H9 (cell line): ENCODE measurements around the gene WDFY1. TPM values are rescaled to one million over a fixed set of nuclear protein-coding genes. Genes with fewer than 3 reads are reported as not detected.
A peak's percentile ranks its signal among the peaks of the same experiment; 100 is the strongest.

ENCODE experiments used
- DNase-seq: peaks from one replicate; pipeline ENCODE4 v3.0.0-alpha.2; 2017
- H2AFZ ChIP-seq: one replicate; pipeline ENCODE4 v1.6.1; 2013; ENCODE audit warnings: mild to moderate bottlenecking, low read length, control low read depth, moderate library complexity
- H2AK5ac ChIP-seq: 2 replicates; pipeline ENCODE4 v1.6.1; 2013; ENCODE audit warnings: low read length, control low read depth, mixed read lengths; ENCODE audit not compliant: insufficient read length
- H2BK120ac ChIP-seq: one replicate; pipeline ENCODE4 v1.6.1; 2013; ENCODE audit warnings: low read depth, mild to moderate bottlenecking, low read length, control low read depth, inconsistent platforms; ENCODE audit not compliant: poor library complexity, severe bottlenecking
- H2BK12ac ChIP-seq: 2 replicates; pipeline ENCODE4 v1.6.1; 2013; ENCODE audit warnings: low read length, control low read depth, mixed read lengths, low read depth; ENCODE audit not compliant: insufficient read length
- H2BK15ac ChIP-seq: 2 replicates; pipeline ENCODE4 v1.6.1; 2013; ENCODE audit warnings: low read depth, low read length, control low read depth
- H2BK20ac ChIP-seq: one replicate; pipeline ENCODE4 v1.6.1; 2013; ENCODE audit warnings: low read depth, mild to moderate bottlenecking, low read length, control low read depth, inconsistent platforms; ENCODE audit not compliant: poor library complexity, severe bottlenecking
- H2BK5ac ChIP-seq: 2 replicates; pipeline ENCODE4 v1.6.1; 2013; ENCODE audit warnings: low read length, control low read depth, mixed read lengths; ENCODE audit not compliant: insufficient read length
- H3K14ac ChIP-seq: 2 replicates; pipeline ENCODE4 v1.6.1; 2013; ENCODE audit warnings: low read length, control low read depth; ENCODE audit not compliant: insufficient read depth
- H3K18ac ChIP-seq: 2 replicates; pipeline ENCODE4 v1.6.1; 2013; ENCODE audit warnings: low read depth, mild to moderate bottlenecking, mixed read lengths, low read length, control low read depth; ENCODE audit not compliant: insufficient read length
- H3K23ac ChIP-seq: 2 replicates; pipeline ENCODE4 v1.6.1; 2013; ENCODE audit warnings: low read length, control low read depth, mixed read lengths, low read depth; ENCODE audit not compliant: insufficient read length
- H3K23me2 ChIP-seq: 2 replicates; pipeline ENCODE4 v1.6.1; 2013; ENCODE audit warnings: low read depth, mild to moderate bottlenecking, mixed read lengths, low read length, control low read depth; ENCODE audit not compliant: insufficient read length, poor library complexity, severe bottlenecking
- H3K27ac ChIP-seq: 2 replicates; pipeline ENCODE4 v1.5.1; 2013; ENCODE audit warnings: low read length, control low read depth, mixed read lengths, low read depth; ENCODE audit not compliant: insufficient read length
- H3K27me3 ChIP-seq: 2 replicates; pipeline ENCODE4 v1.6.1; 2013; ENCODE audit warnings: low read length, control low read depth, inconsistent platforms; ENCODE audit not compliant: insufficient read depth
- H3K4ac ChIP-seq: 2 replicates; pipeline ENCODE4 v1.6.1; 2013; ENCODE audit warnings: low read depth, mild to moderate bottlenecking, control low read depth, inconsistent platforms, low read length, moderate library complexity
- H3K4me1 ChIP-seq: 2 replicates; pipeline ENCODE4 v1.6.1; 2013; ENCODE audit warnings: low read length, control low read depth, inconsistent platforms; ENCODE audit not compliant: insufficient read depth
- H3K4me2 ChIP-seq: 2 replicates; pipeline ENCODE4 v1.6.1; 2013; ENCODE audit warnings: low read length, control low read depth, mixed read lengths; ENCODE audit not compliant: insufficient read length, insufficient read depth
- H3K56ac ChIP-seq: 2 replicates; pipeline ENCODE4 v1.6.1; 2013; ENCODE audit warnings: low read depth, mild to moderate bottlenecking, mixed read lengths, low read length, control low read depth; ENCODE audit not compliant: insufficient read length
- H3K79me1 ChIP-seq: 2 replicates; pipeline ENCODE4 v1.6.1; 2013; ENCODE audit warnings: low read depth, mild to moderate bottlenecking, moderate library complexity, low read length, control low read depth, inconsistent platforms; ENCODE audit not compliant: insufficient read depth, poor library complexity, severe bottlenecking
- H3K79me2 ChIP-seq: 2 replicates; pipeline ENCODE4 v1.6.1; 2013; ENCODE audit warnings: low read length, control low read depth, inconsistent platforms; ENCODE audit not compliant: insufficient read depth
- H3K9ac ChIP-seq: 2 replicates; pipeline ENCODE4 v1.6.1; 2013; ENCODE audit warnings: low read length, control low read depth, mixed read lengths; ENCODE audit not compliant: insufficient read length; ENCODE audit errors: extremely low read depth
- H3K9me3 ChIP-seq: one replicate; pipeline ENCODE4 v1.6.1; 2013; ENCODE audit warnings: low read depth, low read length, inconsistent platforms; ENCODE audit not compliant: control insufficient read depth
- H3T11ph ChIP-seq: one replicate; pipeline ENCODE4 v1.6.1; 2013; ENCODE audit warnings: mild to moderate bottlenecking, low read length, control low read depth, inconsistent platforms
- H4K20me1 ChIP-seq: one replicate; pipeline ENCODE4 v1.6.1; 2013; ENCODE audit not compliant: control insufficient read depth, insufficient read length, insufficient read depth
- H4K5ac ChIP-seq: 2 replicates; pipeline ENCODE4 v1.6.1; 2013; ENCODE audit warnings: low read depth, mild to moderate bottlenecking, mixed read lengths, low read length, control low read depth; ENCODE audit not compliant: insufficient read length
- H4K8ac ChIP-seq: replicated peaks from 2 replicates; pipeline ENCODE4 v1.6.1; 2013; ENCODE audit warnings: low read length, control low read depth, mixed read lengths, low read depth; ENCODE audit not compliant: insufficient read length
- H4K91ac ChIP-seq: 2 replicates; pipeline ENCODE4 v1.6.1; 2013; ENCODE audit warnings: low read depth, mild to moderate bottlenecking, moderate library complexity, mixed read lengths, low read length, control low read depth; ENCODE audit not compliant: insufficient read length
- H3K27ac Mint-ChIP-seq, 3 experiments: 2 replicates in 2 of 3; 3 replicates in 1 of 3; pipeline ENCODE4 v1.8.0; 2020 to 2021; ENCODE audit warnings: mixed read lengths in 3 of 3, mild to moderate bottlenecking in 1 of 3, moderate library complexity in 1 of 3
- H3K27me3 Mint-ChIP-seq: 2 replicates; pipeline ENCODE4 v1.8.0; 2021; ENCODE audit warnings: low read depth, mild to moderate bottlenecking, moderate library complexity, mixed read lengths
- H3K36me3 Mint-ChIP-seq, 3 experiments: 2 replicates in 2 of 3; 3 replicates in 1 of 3; pipeline ENCODE4 v1.8.0; 2020 to 2021; ENCODE audit warnings: low read depth in 3 of 3, mixed read lengths in 3 of 3; ENCODE audit not compliant: insufficient read depth in 1 of 3
- H3K4me1 Mint-ChIP-seq, 2 experiments: 2 replicates each; pipeline ENCODE4 v1.8.0; 2020; ENCODE audit warnings: mixed read lengths in 2 of 2
- H3K4me3 Mint-ChIP-seq, 2 experiments: 2 replicates in 1 of 2; 3 replicates in 1 of 2; pipeline ENCODE4 v1.8.0; 2020 to 2021; ENCODE audit warnings: mild to moderate bottlenecking in 2 of 2, mixed read lengths in 2 of 2, moderate library complexity in 1 of 2
- H3K9me3 Mint-ChIP-seq, 2 experiments: 2 replicates in 1 of 2; 3 replicates in 1 of 2; pipeline ENCODE4 v1.8.0; 2020; ENCODE audit warnings: mild to moderate bottlenecking in 2 of 2, mixed read lengths in 2 of 2, moderate library complexity in 1 of 2
- CTCF ChIP-seq: fragments of 200-600 bp; sonication (generic); conservative IDR thresholded peaks from 3 replicates; pipeline ENCODE4 v1.8.0; 2021; ENCODE audit warnings: antibody characterized with exemption, mild to moderate bottlenecking
- WGBS: extraction: QIAGEN DNeasy Blood & Tissue Kit; methylation state at CpG from one replicate; pipeline ENCODE4 v1.1.7; 2013; ENCODE audit warnings: missing lambda C conversion rate, low lambda C conversion rate, mixed read lengths; ENCODE audit not compliant: insufficient read length; ENCODE audit errors: extremely low coverage; 5-methylcytosine and 5-hydroxymethylcytosine counted together
- total RNA-seq: library from RNA; stranded (reverse); gene quantifications from 2 replicates; pipeline ENCODE4 v1.2.1, GENCODE V29; 2021

WDFY1 gene
- total RNA-seq, 1 experiment from 2014 or later, result 54.1 TPM

DNA sequence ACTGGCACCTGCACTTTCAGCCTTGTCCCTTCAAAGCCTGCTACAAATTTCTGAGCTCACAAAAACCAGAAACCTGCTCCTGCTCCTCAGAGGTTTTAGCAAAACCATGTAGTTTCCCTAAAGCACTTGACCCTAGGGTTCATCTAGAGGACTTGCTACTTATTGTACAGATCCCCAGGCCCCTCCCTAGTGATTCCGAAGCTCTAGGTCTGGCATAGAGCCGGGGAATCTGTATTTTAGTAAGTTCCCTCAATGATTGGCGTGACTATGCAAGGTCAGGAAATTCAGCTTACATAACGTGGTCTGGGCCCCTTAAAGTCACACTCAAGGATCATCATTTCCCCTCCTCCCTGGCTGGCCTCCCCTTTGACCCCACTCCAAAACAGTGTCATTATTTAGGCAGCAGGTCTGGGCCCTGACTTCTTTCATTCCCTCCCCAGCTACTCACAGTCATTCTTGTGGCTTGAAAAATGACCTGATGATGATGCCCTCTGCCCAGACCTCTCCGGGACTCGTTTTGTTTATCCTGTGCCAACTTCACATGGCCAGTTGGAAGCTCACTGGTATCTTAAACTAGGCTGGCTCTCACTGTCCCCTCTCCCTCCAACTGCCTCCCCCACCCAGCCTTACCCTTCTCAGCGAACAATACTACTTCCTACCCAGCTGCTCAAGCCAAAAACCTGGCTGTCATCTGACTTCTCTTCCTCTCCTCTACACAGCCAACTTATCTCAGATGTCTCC lies 36.0 kb downstream of the WDFY1 start:
- H3K79me2 ChIP-seq, result 0 out of 2 replicates have a peak, but pooled peaks cover 1% of the 10 kb centered on the region
- whole genome bisulfite sequencing, result no CpG with 5 or more reads among the region's 7 CpGs
- no peak overlapping the region for H3K4me3 Mint-ChIP-seq

More for the DNA sequence above, 36.0 kb downstream of the WDFY1 start:
- Histone ChIP-seq H4K8ac (no peak overlapping the region), H2BK15ac (no peak overlapping the region), H2AFZ (no peak overlapping the region), H3K23me2 (no peaks in the 10 kb centered on the region), H3K9me3 (no peaks in the 10 kb centered on the region), H3K23ac (no peak overlapping the region), H3K4me1 (no peaks in the 10 kb centered on the region), H4K91ac (no peak overlapping the region), H2BK5ac (no peak overlapping the region), H2BK120ac (no peak overlapping the region), H4K5ac (no peak overlapping the region), H3K4me2 (no peak overlapping the region), H3K27me3 (no peaks in the 10 kb centered on the region), H3K14ac (no peak overlapping the region), H3T11ph (no peak overlapping the region), H2BK12ac (no peak overlapping the region), H2AK5ac (no peak overlapping the region), H3K9ac (no peak overlapping the region), H3K79me1 (peaks cover 12% of the 10 kb centered on the region), H4K20me1 (no peaks in the 10 kb centered on the region), H2BK20ac (no peak overlapping the region), H3K56ac (no peak overlapping the region), H3K4ac (no peak overlapping the region), H3K18ac (no peak overlapping the region), H3K27ac (no peak overlapping the region)
- H3K27ac Mint-ChIP-seq, result peak overlapping the region in 2 of 3 experiments; percentile 8 to 69; a peak in 5 of 7 replicates
- no peak for DNase-seq
- H3K4me1 Mint-ChIP-seq, result peaks cover 11 to 15% of the 10 kb centered on the region in 2 experiments
- H3K36me3 Mint-ChIP-seq, result peaks cover 5 to 23% (median 14%) of the 10 kb centered on the region in 3 experiments; a peak in 6 of 7 replicates
- no peaks in the 10 kb centered on the region for H3K9me3 Mint-ChIP-seq
- H3K27me3 Mint-ChIP-seq, result no peaks in the 10 kb centered on the region
- TF ChIP-seq CTCF, result no peak
